Lower lobe of right lung (tissue), 2 donors: ENCODE measurements around the gene NKD1. TPM values are rescaled to one million over a fixed set of nuclear protein-coding genes. Genes with fewer than 3 reads are reported as not detected.

Experiments used
- ATAC-seq, 2 donors: fragments of 200-7000 bp; cut with Tn5 transposase; one replicate each; pipeline ENCODE4 v1.9.1; 2020 to 2022; ENCODE audit warnings: mild to moderate bottlenecking in 2 of 2, moderate library complexity in 2 of 2
- DNase-seq: peaks from one replicate; pipeline ENCODE4 v3.0.0-alpha.2; 2020
- H3K27ac ChIP-seq: fragments of 200-600 bp; one replicate; pipeline ENCODE4 v1.8.0; 2022
- H3K27me3 ChIP-seq: fragments of 200-600 bp; one replicate; pipeline ENCODE4 v1.8.0; 2022; ENCODE audit warnings: low read depth
- H3K36me3 ChIP-seq: fragments of 200-600 bp; one replicate; pipeline ENCODE4 v1.8.0; 2022; ENCODE audit warnings: mild to moderate bottlenecking
- H3K4me1 ChIP-seq: fragments of 200-600 bp; one replicate; pipeline ENCODE4 v1.8.0; 2022
- H3K4me3 ChIP-seq: fragments of 200-600 bp; one replicate; pipeline ENCODE4 v1.8.0; 2022; ENCODE audit warnings: mild to moderate bottlenecking
- H3K9me3 ChIP-seq: fragments of 200-600 bp; one replicate; pipeline ENCODE4 v1.8.0; 2022
- intact Hi-C: fragments of 100-400 bp; cut with DNase I; formaldehyde crosslinking; loops from one replicate; pipeline ENCODE4 v1.11.0; 2022
- total RNA-seq: library from RNA; stranded (reverse); fragmentation: NEBNext Ultra II Directional; extraction: Animal tissue kit (Norgen Biotek cat#: 25700); gene quantifications from one replicate; pipeline ENCODE4 v1.2.1, GENCODE V29; 2021
- TF ChIP-seq, protein P1 (sequence below): fragments of 200-600 bp; IDR thresholded peaks from one replicate; pipeline ENCODE4 v1.8.0; 2022; ENCODE audit warnings: antibody characterized with exemption, mild to moderate bottlenecking
- donor health status: DM: no; HTN: yes; CAD: no; lungs with severe emphysema.

The NKD1 gene
- total RNA-seq, 1 donor from 2014 or later = 30.7 TPM

DNA sequence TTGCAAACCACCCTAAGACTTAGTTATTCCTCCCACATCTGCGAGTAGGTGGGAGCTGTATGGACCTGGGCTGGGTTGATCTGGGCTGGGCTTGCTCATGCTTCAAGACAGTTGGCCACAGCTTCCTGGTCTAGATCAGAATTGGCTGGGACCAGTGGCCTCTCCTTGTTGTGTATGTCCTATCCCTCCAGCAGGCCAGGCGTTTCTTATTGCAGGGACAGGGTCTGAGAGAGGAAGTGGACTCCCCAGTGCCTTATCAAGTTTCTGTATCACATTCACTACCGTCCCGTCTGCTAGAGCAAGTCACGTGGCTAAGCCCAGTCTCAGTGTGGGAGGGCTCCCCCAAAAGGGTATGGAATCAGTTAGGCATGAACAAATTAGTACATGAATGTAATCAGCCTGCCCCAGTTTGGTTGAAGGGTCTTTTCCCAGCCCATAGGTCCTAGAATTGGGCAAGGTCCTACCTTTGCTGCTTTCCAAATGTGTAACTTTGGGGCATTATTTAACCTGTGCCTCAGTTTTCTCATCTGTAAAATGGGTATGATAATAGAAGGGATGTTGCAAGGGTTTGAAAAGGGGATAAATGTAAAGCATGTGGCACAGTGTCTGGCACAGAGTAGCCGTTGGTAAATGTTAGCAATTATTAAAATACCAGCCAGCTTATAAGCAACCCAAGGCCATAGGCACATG lies 36.0 kb downstream of the NKD1 start:
- TF ChIP-seq, protein P1, sequence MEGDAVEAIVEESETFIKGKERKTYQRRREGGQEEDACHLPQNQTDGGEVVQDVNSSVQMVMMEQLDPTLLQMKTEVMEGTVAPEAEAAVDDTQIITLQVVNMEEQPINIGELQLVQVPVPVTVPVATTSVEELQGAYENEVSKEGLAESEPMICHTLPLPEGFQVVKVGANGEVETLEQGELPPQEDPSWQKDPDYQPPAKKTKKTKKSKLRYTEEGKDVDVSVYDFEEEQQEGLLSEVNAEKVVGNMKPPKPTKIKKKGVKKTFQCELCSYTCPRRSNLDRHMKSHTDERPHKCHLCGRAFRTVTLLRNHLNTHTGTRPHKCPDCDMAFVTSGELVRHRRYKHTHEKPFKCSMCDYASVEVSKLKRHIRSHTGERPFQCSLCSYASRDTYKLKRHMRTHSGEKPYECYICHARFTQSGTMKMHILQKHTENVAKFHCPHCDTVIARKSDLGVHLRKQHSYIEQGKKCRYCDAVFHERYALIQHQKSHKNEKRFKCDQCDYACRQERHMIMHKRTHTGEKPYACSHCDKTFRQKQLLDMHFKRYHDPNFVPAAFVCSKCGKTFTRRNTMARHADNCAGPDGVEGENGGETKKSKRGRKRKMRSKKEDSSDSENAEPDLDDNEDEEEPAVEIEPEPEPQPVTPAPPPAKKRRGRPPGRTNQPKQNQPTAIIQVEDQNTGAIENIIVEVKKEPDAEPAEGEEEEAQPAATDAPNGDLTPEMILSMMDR = no peak
- no peak overlapping the region for H3K4me3 ChIP-seq
- H3K27ac ChIP-seq = peak overlapping the region; percentile 66
- H3K27me3 ChIP-seq = no peaks in the 10 kb centered on the region
- H3K9me3 ChIP-seq = no peaks in the 10 kb centered on the region
- peak in 1 of 2 donors; percentile 12 for ATAC-seq
- H3K36me3 ChIP-seq = no peaks in the 10 kb centered on the region
- peaks cover 41% of the 10 kb centered on the region for H3K4me1 ChIP-seq
- intact Hi-C loops = no loop called here
- DNase-seq = no peak

DNA sequence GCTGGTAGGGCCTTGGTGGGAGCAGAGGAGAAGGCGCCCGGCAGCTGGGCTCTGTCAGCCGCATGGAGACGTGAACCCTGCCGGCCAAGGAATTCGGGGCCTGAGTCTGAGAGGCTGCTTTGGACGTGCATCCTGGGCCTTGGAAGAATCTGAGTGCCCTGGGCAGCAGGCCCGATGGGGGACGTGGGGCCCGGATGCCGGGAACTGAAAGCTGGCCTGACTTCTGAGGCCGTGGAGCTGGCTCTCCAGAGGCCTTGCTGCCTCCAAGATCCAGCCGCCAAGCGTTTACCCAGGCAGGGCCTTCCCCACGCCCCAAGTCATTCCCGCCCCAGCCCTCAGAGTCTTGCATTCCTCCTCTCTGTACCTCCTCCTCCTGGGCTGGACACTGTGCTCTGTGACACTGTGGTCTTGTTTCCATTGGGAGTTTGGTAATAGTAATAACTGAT lies 37.2 kb downstream of the NKD1 start:
- H3K36me3 ChIP-seq = no peaks in the 10 kb centered on the region
- ATAC-seq = peak; percentile 72 to 84
- peak; percentile 70 for DNase-seq
- peak overlapping the region; percentile 66 for H3K27ac ChIP-seq
- H3K4me3 ChIP-seq = no peak overlapping the region
- TF ChIP-seq, protein P1 = no peak
- H3K4me1 ChIP-seq = peaks cover 35% of the 10 kb centered on the region
- no peaks in the 10 kb centered on the region for H3K9me3 ChIP-seq
- H3K27me3 ChIP-seq = no peaks in the 10 kb centered on the region
- intact Hi-C loops = no loop called here

DNA sequence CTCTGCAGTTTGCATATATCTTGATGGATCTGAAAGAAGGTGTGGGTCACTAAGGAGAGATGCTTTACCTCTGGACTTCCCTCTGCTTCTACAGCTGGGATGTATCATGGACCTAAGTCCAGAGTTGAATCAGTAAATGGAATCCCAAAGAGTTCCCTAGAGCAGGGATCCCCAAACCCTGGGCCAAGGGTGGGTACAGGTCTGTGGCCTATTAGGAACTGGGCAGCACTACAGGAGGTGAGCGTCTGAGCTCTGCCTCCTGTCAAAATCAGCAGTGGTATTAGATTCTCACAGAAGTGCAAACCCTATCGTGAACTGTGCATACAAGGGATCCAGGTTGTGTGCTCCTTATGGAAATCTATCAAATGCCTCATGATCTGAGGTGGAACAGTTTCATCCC lies 39.3 kb downstream of the NKD1 start:
- no peak overlapping the region for H3K27ac ChIP-seq

DNA sequence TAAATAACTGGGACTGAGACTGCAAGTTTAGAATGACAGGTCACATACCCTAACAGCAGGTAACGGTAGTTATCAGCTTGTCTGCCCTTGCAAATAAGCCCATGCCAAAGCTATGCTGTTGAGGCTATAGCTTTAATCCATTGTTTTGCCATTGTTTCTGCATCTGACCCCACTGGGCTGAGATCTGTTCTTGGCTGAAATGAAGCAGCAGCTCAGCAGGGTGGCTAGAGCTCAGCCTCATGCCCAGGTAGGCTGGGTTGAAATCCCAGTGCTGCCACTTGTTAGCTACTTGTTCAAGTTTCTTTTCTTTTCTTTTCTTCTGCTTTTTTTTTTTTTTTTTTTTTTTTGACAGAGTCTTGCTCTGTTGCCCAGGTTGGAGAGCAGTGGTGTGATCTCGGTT lies 40.1 kb downstream of the NKD1 start:
- H3K27me3 ChIP-seq = no peaks in the 10 kb centered on the region
- peak overlapping the region; percentile 68 for H3K27ac ChIP-seq
- ATAC-seq = no peak
- intact Hi-C loops = no loop called here
- peaks cover 33% of the 10 kb centered on the region for H3K4me1 ChIP-seq
- no peak for DNase-seq
- H3K4me3 ChIP-seq = no peak overlapping the region
- no peaks in the 10 kb centered on the region for H3K9me3 ChIP-seq
- TF ChIP-seq, protein P1 = no peak
- H3K36me3 ChIP-seq = no peaks in the 10 kb centered on the region

More for the DNA sequence above, 39.3 kb downstream of the NKD1 start:
- H3K4me3 ChIP-seq = no peak overlapping the region
- TF ChIP-seq, protein P1 = no peak
- DNase-seq = no peak
- intact Hi-C loops = no loop called here
- no peak for ATAC-seq
- no peaks in the 10 kb centered on the region for H3K36me3 ChIP-seq
- peaks cover 25% of the 10 kb centered on the region for H3K4me1 ChIP-seq
- H3K27me3 ChIP-seq = no peaks in the 10 kb centered on the region
- no peaks in the 10 kb centered on the region for H3K9me3 ChIP-seq

DNA sequence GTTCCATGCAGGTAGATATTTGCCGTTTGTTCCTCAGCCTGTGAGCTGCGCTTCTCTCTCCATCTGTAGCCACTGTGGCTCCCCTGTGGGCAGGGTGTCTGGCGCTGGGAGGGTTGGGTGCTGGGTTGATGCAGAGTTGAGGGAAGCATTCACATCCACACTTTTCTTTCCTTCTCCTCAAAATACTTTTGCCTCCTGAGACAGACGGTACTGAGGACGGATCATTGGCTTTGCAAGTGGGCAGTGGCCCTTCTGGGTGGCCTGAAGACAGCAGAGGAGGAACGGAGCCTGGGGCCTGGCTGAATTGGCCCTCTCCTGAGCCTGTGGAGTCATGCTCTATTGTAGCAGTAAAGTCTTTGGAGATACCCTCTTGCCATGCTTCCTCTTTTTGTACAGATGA lies 43.0 kb downstream of the NKD1 start:
- no peaks in the 10 kb centered on the region for H3K36me3 ChIP-seq
- H3K9me3 ChIP-seq = no peaks in the 10 kb centered on the region
- DNase-seq (no peak), ATAC-seq (no peak)
- H3K4me3 ChIP-seq = no peak overlapping the region
- H3K27ac ChIP-seq = peak overlapping the region; percentile 9
- TF ChIP-seq, protein P1 = no peak
- peaks cover 17% of the 10 kb centered on the region for H3K4me1 ChIP-seq
- no peaks in the 10 kb centered on the region for H3K27me3 ChIP-seq
- intact Hi-C loops = no loop called here
